Lung microvascular endothelial cell (primary cell): Measurements from ENCODE around the gene HK2. TPM values are rescaled to one million over a fixed set of nuclear protein-coding genes. Genes with fewer than 3 reads are reported as not detected.
"Not testable (repeated sequence)": the region's sequence is repeated elsewhere in the genome, so short reads cannot be mapped to it uniquely, and the experiment has no call there.

Source experiments
- DNase-seq, 2 donors: peaks; one replicate each; pipeline versions ENCODE4 v3.0.0 to v3.0.0-alpha.2; 2010; ENCODE audit warnings: low read depth in 2 of 2
- total RNA-seq: library from RNA; depleted of rRNA; stranded (reverse); fragments of >200 nt; gene quantifications from 2 replicates; pipeline ENCODE4 v1.2.1, GENCODE V29; 2014

HK2 gene
- total RNA-seq, 1 donor from 2014 or later = 3.4 TPM

GRCh38 chr2:74893332-74893731, 59.4 kb downstream of the HK2 start:
- DNase-seq = peak; percentile 72 to 89

- peak; percentile 13 to 45 for DNase-seq
Measured at GRCh38 chr2:74894272-74894981, 60.5 kb downstream of the HK2 start.

DNA sequence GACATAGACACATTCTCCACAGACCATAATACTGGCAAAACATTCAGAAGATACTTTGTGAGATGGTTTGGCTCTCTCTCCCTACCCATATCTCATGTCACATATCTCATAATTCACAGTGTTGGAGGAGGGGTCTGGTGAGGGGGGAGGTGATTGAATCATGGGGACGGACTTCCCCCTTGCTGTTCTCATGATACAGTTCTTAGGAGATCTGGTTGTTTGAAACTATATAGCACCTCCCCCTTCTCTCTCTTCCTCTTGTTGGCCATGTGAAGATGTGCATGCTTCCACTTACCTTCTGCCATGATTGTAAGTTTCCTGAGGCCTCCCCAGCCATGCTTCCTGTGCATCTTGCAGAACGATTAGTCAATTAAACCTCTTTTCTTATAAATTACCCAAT, 61.1 kb downstream of the HK2 start:
- no peak for DNase-seq

DNA sequence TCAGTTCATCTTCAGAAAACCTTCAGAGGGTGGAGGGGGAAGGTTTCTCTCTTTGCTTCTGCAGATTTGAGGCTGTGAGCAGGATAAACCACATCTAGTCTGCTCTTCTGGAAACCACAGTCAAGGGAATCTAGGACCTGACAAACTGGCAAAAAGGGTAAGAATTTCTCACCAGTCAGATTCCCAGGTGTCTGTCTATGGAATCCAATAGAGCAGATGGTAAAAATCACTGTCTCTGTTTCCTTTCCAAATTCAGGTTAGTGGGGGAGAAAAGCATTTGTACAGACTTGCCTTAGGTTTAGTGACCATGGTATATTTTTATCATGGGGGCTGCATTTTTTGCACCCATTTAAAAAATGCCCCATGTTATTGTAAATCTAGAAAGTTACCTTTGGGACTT, 62.3 kb downstream of the HK2 start:
- no peak for DNase-seq

GRCh38 chr2:74900225-74900624, 66.3 kb downstream of the HK2 start:
- DNase-seq = not testable (repeated sequence)

DNA sequence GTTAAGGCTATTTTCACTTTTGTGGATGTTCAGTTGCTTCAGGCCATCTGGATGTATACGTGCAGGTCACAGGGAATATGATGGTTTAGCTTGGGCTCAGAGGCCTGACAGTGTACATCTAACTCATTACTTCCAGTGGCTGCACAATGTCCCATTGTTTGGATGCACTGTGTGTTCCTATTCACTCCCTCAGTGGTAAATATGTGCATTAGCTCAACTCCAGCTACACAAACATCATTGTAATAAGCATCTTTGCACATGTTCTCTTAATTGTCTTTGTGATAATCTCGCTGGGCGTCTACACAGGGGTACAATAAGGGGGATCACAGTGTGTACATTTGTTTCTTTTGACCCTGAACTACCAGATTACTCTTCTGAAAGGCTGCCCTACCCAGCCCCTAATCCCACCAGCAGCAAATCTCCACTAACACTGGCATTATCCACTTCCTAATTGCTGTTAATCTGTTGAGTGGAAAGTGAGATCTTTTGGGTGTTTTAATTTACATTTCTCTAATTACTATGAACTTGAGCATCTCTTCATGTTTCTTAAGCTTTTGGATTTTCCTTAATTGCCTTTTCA, 68.4 kb downstream of the HK2 start:
- DNase-seq = no peak

DNA sequence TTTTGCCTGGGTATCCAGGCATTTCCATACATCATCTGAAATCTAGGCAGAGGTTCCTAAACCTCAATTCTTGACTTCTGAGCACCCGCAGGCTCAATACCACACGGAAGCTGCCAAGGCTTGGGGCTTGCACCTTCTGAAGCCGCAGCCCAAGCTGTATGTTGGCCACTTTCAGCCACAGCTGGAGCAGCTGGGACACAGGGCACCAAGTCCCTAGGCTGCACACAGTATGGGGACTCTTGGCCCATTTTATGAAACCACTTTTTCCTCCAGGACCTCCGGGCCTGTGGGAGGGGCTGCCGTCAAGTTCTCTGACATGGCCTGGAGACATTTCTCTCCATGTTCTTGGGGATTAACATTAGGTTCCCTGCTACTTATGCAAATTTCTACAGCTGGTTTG, 72.5 kb downstream of the HK2 start:
- no peak for DNase-seq

DNA sequence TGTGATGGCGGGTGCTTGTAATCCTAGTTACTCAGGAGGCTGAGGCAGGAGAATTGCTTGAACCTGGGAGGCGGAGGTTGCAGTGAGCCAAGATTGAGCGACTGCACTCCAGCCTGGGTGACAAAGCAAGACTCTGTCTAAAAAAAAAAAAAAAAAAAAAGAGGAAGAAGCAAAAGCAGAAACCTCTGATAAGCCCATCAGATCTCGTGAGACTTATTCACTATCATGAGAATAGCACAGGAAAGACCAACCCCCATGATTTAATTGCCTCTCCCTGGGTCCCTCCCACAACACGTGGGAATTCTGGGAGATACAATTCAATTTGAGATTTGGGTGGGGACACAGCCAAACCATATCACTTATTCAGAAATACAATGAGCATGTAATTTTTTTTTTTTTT, 73.6 kb downstream of the HK2 start:
- DNase-seq = not testable (repeated sequence)

- DNase-seq = no peak
Measured at GRCh38 chr2:74908748-74909444, 75.0 kb downstream of the HK2 start.

DNA sequence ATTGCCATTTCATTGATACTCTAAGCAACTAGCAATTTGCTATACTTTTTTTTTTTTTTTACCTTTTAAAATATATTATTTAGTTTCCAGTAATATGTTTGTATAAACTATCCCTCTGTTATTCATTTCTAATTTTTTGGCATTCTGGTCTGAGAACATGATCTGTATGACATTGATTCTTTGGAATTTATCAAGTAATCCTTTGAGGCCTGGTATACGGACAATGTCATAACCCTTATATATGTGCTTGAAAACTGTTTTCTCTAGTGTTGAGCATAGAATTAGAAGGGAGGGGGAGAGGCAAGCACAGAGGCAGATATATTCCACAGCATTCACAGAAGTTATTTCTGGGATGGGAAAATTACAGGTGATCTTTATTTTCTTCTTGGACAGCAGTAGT, 76.3 kb downstream of the HK2 start:
- no peak for DNase-seq

DNA sequence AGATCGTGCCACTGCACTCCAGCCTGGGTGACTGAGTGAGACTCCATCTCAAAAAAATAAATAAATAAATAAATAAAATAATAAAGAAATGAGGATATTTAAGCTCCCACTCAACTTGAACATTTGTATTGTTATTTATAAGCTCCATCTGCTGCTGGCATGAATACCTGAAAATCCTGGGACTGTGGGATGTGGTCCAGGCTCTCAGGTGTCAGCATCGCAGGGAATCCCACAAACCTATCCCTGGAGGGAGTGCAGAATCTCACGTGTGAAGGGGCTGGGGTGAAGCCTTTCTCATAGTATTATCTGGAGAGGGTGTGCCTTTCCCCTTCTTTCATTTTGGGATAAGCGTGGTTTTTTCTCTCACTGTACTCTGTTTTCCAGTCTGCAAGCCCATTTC, 77.1 kb downstream of the HK2 start:
- no peak for DNase-seq

- no peak for DNase-seq
Measured at GRCh38 chr2:74915743-74916142, 81.8 kb downstream of the HK2 start.

DNA sequence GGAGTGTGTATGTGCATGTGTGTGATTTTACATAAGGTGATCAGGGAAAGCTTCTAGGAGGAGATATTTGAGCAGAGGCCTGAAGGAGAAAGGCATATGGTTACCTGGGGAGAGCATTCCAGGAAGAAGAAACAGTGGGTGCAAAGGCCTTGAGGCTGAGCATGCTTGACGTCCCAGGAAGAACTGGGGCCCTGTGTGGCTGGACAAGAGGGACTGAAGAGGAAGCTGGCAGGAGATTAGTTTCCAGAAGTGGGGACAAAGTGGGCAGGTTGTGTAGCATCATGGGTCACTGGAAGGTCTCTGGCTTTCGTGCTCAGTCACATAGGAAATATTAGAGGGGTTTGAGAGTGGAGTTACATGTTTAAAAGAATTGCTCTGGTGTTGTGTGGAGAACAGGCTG, 82.5 kb downstream of the HK2 start:
- DNase-seq = no peak

DNA sequence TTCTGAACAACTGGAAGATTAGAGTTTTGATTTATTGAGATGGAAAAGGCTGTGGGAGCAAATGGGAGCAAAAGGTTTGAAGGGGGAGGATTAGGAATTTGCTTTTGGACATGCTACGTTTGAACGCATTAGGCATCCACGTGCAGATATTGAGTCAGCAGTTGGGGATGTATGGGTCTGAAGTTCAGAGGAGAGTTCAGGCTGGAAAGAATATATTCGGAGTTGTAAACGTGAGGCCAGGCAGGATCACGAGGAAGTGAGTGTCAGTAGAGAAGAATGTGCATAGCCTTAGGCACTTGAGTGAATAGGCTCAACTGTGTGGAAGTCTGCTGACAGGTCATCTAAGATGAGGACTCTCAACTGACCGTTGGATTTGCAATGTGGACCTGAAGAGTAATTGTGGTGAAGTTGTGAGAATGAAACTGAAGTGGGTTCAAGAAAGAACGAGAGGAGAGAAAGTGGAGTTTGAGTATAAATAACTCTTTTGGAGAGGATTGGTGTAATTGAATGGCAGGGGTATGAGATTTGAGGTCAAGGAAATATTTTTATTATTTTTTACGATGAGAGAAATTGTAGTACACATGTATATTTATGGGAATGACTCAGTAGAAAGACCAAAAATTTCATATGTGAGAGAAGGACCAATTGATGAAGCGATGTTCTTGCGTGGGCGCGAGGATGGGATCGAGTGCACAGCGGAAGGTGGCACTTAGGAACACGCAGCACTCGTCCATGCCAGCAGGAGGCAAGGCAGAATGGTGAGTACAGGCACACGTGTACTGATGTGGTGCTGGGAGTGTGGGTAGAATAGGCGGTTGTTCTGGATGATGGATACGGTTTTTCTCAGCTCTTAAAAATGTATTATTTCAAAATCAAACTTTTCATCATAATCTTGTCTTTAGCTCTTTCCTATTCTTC, 84.0 kb downstream of the HK2 start:
- DNase-seq = peak in 1 of 2 donors; percentile 24

GRCh38 chr2:74919827-74920226, 85.9 kb downstream of the HK2 start:
- peak; percentile 54 to 75 for DNase-seq

- DNase-seq = no peak
Measured at GRCh38 chr2:74921236-74921736, 87.4 kb downstream of the HK2 start.

DNA sequence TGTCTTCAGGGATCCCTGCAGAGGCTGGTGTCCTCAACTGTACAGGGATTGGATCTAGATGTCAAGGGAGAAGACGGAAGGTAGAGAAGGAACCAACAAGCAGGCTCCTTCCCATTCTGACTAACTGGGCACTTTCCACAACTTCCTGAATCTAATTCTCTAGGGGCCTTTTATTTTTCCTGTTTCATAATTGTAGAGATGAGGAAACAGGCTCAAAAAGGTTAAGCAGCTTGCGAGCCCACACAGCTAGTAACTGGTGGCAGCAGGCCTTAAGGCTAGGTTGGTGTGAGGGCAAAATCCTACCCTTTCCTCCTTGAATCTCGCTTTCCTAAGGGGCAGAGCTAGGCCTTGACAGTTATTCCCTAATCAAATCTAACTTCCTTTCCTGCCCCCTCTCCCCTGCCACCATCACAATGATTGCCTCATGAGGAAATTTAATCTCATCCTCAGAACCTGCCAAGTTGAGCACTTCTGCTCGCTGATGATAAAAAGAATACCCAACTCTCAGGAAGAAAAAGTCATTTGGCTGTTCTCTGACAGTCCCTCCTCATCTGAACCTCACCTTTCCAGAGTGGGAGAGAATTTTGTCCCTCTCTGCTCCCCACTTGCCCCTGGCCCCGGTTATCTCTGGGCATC, 88.8 kb downstream of the HK2 start:
- DNase-seq = no peak

DNA sequence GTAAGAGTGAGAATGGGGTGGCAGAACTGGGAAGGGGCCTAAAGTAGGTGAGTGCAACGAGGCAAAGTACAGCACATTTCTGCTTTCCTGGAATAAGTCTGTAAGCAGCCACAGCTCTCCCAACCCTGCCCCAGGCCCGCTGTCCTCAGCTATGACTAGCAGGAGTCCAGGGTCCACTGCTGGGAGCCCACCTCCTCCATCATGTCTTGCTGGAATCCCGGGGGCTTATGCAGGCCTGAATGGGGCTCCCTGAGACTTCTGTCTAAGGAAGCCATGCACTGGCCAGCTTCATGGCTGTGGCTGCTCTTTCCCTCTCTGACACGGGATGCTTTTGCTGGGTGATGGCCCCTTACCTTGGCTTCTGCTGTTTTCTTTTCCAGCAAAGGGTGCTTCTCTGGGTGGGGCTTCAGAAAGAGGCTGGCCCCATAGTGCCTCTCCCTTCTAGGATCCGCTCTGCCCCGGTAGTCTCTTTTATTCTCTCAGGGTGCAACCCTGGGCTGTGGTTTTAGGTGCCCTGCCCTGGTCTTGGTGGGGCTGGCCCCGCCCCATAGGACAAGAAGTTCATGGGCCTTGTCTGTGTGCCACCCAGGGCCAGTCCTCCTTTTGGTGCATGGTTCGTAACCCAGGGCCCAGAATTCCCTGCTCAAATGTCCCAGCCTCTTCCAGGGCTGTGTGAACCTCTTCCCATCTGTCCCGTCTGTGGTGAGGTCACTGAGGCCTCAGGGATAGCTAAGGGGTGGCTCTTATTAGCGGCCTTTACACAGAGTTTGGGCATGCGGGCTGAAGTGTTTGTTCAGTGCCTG, 90.7 kb downstream of the HK2 start:
- DNase-seq = no peak

- no peak for DNase-seq
Measured at GRCh38 chr2:74925361-74925786, 91.4 kb downstream of the HK2 start.

DNA sequence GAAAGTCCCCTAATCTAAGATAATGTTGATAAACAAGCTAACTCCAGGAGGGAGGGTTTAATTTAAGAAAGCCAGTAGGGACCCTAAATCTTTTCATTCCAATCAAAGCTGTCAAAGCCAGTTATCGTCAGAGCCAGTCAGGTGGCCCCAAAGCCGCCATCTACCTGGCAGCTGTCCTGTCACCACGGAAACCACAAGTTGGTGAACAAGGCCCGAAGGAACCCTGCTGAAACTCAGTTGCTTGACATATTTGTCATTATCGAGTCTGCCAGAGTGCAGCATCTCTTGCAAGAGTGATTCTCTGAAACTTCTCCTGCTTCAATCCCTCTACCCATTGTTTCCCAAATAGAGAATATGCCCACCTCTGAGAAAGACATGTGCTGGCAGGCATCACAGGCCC, 93.7 kb downstream of the HK2 start:
- no peak for DNase-seq
